OCI-LY3 (cell line): ENCODE results near the gene RAB7A.

Source experiments
- CTCF ChIP-seq: fragments of 200-600, 300-600 bp; sonication (generic); IDR thresholded peaks from 2 replicates; pipeline ENCODE4 v1.5.1; 2014; ENCODE audit warnings: antibody characterized with exemption, low read length, low read depth
- EZH2phosphoT487 ChIP-seq: fragments of 200-600 bp; shearing (Covaris generic); IDR thresholded peaks from 2 replicates; pipeline ENCODE4 v1.6.1; 2018; ENCODE audit warnings: antibody characterized with exemption, mixed run types, low read depth

DNA sequence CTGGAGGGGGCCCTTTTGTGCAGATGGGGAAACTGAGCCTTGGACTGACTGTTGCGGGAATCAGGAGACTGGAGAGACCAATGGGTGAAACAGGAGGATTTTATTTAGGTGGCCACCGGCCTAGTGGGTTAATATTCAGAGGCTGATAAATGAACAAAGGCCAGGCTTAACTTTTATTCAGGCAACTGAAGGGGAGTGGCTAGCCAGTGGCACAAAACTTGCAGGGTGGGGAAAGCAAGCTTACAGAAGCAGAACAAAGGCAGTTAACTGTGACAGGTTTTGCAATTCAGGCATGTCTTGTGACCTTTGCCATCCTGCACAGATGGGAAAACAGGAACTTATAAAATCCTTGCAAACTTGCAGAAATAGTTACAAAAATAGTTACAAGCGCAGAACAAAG is 128.5 kb downstream of the RAB7A start:
- no peak for TF ChIP-seq CTCF
- no peak for TF ChIP-seq EZH2phosphoT487
